AG04449 (cell line): ENCODE results near the gene RNFT2.

Source experiments
- CTCF ChIA-PET: fragments of 350-600 bp; formaldehyde crosslinking; extraction: SDS; loops from one replicate; lab custom pipeline; 2021; ENCODE audit warnings: antibody characterized with exemption; lab: Yijun Ruan, JAX
- POLR2A ChIA-PET: fragments of 400-600, 350-600 bp; formaldehyde crosslinking; extraction: SDS; loops from one replicate; lab custom pipeline; 2020; ENCODE audit warnings: antibody characterized with exemption, inconsistent platforms; lab: Yijun Ruan, JAX
- DNase-seq: peaks from one replicate; pipeline ENCODE4 v3.0.0-alpha.2; 2010; ENCODE audit warnings: low read depth, low spot score
- H3K4me3 ChIP-seq: 2 replicates; pipeline ENCODE4 v1.5.1; 2011; ENCODE audit warnings: low read depth, mild to moderate bottlenecking, control low read depth, low read length
- TF ChIP-seq, protein P1 (sequence below): IDR thresholded peaks from one replicate; pipeline ENCODE4 v1.5.1; 2011; ENCODE audit warnings: mild to moderate bottlenecking, moderate library complexity, low read length, control low read depth, inconsistent platforms; ENCODE audit not compliant: insufficient read depth; ENCODE audit errors: missing control alignments

Gene RNFT2

DNA sequence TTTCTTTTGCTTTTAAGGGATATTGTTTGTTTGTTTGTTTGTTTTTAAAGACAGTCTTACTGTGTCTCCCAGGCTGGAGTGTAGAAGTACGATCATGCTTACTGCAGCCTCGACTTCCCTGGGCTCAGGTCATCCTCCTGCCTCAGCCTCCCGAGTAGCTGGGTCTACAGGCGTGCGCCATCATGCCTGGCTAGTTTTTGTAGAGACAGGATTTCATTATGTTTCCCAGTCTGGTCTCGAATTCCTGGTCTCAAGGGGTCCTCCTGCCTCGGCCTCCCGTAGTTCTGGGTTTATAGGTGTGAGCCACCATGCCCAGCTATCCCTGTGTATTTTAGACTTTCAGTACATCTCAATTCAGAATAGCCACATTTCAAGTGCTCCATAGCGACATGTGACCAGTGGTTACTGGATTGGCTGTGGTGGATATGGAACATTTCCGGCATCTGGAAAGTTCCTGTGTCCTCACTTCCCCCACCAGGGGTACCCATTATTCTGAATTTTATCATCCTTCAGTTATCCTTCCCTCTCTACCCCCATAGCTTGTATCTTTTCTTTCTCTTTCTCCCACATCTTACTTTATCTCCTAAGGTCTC, 82.0 kb downstream of the RNFT2 start:
- H3K4me3 ChIP-seq = no peak overlapping the region
- DNase-seq = no peak
- POLR2A ChIA-PET = no interaction called here
- TF ChIP-seq, protein P1, sequence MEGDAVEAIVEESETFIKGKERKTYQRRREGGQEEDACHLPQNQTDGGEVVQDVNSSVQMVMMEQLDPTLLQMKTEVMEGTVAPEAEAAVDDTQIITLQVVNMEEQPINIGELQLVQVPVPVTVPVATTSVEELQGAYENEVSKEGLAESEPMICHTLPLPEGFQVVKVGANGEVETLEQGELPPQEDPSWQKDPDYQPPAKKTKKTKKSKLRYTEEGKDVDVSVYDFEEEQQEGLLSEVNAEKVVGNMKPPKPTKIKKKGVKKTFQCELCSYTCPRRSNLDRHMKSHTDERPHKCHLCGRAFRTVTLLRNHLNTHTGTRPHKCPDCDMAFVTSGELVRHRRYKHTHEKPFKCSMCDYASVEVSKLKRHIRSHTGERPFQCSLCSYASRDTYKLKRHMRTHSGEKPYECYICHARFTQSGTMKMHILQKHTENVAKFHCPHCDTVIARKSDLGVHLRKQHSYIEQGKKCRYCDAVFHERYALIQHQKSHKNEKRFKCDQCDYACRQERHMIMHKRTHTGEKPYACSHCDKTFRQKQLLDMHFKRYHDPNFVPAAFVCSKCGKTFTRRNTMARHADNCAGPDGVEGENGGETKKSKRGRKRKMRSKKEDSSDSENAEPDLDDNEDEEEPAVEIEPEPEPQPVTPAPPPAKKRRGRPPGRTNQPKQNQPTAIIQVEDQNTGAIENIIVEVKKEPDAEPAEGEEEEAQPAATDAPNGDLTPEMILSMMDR = no peak
- CTCF ChIA-PET = interaction anchor here (1.1 kb wide), 1 partner anchor 111 kb away, joined by 3 read pairs; no protein-coding TSS in a partner anchor

DNA sequence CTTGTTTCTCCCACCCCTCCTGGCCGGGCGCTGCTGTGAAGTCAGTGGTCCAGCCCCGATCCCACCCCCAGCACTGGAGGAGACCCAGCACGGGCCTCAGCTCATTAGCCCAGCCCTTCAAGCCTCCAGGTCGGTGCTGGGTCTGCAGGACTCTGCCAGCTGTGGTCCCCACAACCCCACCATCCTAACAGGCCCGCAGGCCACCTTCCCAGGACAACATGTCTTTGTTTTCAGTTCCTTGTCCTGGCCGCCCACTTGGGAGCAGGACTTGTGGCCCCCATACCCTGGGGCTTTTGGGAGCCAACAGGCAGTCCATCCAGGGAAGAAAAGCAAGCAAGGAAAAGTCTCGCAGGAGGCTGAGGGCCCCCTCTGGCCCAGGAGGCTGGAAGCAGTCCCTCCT, 83.2 kb downstream of the RNFT2 start:
- POLR2A ChIA-PET = no interaction called here
- CTCF ChIA-PET = no interaction called here
- DNase-seq = no peak
- no peak overlapping the region for H3K4me3 ChIP-seq
- TF ChIP-seq, protein P1 = no peak

GRCh38 chr12:116827432-116827831, 89.3 kb downstream of the RNFT2 start:
- TF ChIP-seq, protein P1 = no peak
- POLR2A ChIA-PET = no interaction called here
- H3K4me3 ChIP-seq = no peak overlapping the region
- CTCF ChIA-PET = no interaction called here
- DNase-seq = no peak

DNA sequence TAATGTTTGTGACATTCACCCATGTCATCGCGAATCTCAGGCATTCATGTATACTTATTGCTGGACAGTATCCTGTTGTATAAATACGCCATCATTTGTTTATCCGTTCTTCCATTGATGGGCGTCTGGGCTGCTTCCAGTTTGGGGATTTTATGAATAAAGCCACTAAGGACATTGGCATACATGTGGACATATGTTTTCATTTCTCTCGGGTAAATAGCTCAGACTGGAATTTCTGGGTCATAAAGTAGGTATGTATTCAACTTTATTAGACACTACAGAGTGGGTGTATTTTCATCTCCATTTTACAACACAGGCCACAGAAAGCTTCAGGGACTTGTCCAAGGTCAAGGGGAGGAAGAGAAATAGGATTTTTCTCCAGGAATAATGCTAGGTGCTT, 94.2 kb downstream of the RNFT2 start:
- CTCF ChIA-PET = no interaction called here
- H3K4me3 ChIP-seq = no peak overlapping the region
- POLR2A ChIA-PET = no interaction called here
- DNase-seq = peak; percentile 7
- TF ChIP-seq, protein P1 = no peak

DNA sequence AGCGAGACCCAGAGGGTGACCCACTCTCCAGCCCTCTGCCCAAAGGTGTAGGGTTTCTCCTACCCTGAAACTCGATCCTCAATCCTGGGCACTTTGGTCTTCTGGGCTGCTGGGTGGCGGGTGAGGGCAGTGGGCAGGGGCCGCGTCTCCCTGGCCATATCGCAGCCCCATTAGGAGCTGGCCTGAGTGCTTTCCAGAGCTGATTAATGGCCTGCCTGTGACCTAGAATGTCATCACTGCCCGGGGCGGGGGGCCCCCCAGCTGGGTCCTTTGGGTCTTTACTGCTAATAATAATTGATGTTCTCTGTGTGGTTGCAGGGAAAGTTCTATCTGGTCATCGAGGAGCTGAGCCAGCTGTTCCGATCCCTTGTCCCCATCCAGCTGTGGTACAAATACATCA, 95.4 kb downstream of the RNFT2 start:
- ChIA-PET CTCF (no interaction called here), POLR2A (no interaction called here)
- DNase-seq = no peak
- TF ChIP-seq, protein P1 = no peak
- H3K4me3 ChIP-seq = no peak overlapping the region

DNA sequence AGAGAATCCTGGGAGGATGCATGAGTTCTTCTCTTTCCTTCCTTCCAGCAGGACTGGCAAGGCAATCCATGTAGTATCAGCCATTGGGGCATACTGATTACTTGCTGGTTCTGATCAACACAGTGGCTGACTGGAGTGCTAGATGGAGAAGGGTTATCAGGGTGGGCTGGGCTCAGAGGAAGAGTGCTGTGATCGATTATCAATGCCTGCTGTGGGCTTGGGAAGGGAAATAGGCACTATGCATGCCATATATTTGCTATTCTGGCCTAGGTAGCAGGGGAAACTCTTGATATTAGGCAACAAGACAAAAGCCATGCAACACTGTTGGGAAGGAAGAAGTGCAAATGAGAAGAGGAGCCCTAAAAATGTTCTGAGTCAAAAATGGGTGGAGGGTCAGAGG, 97.4 kb downstream of the RNFT2 start:
- POLR2A ChIA-PET = no interaction called here
- no peak overlapping the region for H3K4me3 ChIP-seq
- CTCF ChIA-PET = no interaction called here
- TF ChIP-seq, protein P1 = no peak
- DNase-seq = no peak
